ENCODE measurements around the gene SYCE1.
"Not testable (repeated sequence)": the region's sequence is repeated elsewhere in the genome, so short reads cannot be mapped to it uniquely, and the experiment has no call there.

SYCE1 gene

GRCh38 chr10:133555521-133555920 is 9.9 kb downstream of the SYCE1 start:
- no peak for DNase-seq

GRCh38 chr10:133554600-133554999 is 10.8 kb downstream of the SYCE1 start:
- DNase-seq, result no peak

- DNase-seq, result no peak
Observed at GRCh38 chr10:133544506-133544905, 20.9 kb downstream of the SYCE1 start.

- not testable (repeated sequence) for DNase-seq
Observed at GRCh38 chr10:133541441-133541975, 23.9 kb downstream of the SYCE1 start.

DNA sequence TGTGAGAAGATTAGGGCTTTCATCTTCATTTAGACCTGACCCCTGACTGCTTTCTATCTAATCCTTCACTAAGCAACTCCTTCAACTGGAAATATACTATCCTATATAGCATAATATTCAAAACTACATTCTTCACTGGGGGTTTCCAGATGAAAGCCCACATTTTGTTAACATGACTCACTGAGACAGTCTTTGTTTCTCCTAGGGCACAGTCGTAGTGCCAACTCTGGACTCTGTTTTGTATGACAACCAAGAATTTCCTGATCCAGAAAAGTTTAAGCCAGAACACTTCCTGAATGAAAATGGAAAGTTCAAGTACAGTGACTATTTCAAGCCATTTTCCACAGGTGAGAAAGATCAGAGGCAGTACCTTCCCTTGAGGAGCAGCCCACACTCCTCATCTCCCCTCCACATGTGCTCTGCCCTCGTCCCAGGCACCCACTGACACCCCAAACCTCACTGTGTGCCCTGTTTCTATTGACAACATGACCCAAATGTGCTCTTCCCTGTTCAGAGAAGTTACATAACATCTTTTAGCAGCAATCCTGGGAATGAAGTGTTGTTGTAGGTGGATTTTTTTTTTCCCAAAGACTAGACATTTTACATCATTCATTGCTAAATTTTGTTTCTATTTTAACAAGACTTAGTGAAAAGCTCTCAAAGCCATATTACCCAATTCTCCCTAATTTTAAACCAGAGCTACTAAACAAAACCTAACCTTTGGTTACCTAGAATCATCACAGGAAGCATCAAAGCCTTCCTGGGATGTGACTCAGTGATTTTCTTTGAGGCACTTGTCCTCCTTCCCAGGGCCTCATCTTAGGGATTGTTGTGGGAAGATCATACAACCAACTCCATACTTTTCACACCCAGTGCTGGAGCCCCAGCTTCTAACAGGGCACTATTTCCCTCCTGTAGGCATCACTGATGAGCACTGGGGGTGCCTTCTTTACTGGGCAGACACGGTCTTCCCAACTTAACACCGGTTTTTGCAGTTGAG is 27.5 kb downstream of the SYCE1 start:
- no peak for DNase-seq

- no peak for DNase-seq
Observed at GRCh38 chr10:133536198-133536597, 29.2 kb downstream of the SYCE1 start.

DNA sequence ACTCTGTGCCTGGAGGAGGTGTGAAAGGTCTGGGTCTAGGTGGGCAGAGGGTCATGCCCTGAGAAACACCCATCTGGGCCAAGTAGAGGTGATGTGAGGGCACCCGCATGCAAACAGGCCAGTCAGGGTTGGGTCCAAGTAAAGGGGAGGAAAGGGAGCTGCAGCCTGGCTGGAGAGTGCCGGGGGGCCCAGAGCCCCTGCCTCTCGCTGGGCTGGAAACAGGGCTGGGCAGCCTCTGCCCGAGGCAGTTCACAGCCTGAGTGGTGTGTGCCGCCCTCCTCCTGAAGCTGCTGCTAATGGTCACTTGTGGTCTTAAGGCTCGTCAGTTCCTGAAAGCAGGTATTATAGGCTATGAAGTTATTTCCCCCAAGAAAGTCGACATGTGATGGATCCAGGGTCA is 31.0 kb downstream of the SYCE1 start:
- DNase-seq, result no peak

DNA sequence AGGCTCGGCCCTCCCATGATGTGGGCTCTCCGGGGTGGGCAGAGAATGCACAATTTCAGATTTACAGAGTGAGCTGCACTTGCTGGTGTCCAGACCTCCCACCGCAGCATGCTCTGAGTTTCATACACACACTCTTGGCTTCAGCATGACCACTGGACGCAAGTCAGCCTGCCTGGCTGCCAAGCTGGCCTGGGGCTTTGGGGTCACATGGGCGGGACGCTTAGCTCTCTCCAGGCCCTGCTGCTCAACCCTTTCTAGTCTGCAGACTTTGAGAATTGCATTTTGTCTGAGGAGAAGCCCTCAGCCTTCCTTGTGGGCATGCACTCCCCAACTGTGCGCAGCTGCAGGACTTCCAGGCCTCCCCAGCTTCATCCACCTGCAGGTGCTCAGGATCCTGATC is 32.5 kb downstream of the SYCE1 start:
- no peak for DNase-seq

DNA sequence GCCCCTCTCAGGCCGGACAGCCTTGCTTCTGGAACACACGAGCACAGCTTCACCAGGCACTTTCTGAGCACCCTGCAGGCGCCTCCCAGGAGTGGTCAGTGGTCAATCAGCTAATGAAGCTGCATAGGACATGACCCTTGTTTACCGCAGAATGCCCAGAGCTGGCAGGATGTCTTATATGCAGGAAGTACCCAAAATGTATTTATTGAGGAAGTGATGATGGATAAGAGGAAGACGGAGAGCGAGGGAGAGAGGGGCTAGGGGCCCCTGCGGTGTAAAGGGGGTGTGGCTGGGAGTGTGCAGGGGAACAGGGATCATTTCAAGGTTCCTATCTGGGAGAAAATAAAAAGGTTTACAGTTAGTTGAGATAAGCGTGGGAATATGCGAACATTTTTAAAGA is 34.9 kb downstream of the SYCE1 start:
- no peak for DNase-seq

DNA sequence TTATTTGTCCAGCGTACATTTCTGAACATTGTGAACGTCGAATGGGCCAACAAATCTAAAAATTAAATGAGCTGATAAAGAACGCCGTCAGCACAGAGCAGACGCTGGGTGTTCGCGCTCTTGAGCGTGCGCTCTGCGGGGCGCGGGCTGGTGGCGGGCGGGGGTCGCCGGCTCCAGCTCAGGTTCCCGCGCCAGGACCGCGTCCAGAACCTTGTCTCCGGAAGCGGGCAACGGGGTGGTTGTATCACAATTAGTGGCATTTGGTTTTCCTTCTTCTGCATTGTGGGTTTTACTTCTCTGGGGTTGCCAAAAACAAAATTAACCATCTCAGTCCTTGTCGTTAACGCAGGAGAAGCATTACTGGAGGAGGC is 35.8 kb downstream of the SYCE1 start:
- DNase-seq, result no peak

DNA sequence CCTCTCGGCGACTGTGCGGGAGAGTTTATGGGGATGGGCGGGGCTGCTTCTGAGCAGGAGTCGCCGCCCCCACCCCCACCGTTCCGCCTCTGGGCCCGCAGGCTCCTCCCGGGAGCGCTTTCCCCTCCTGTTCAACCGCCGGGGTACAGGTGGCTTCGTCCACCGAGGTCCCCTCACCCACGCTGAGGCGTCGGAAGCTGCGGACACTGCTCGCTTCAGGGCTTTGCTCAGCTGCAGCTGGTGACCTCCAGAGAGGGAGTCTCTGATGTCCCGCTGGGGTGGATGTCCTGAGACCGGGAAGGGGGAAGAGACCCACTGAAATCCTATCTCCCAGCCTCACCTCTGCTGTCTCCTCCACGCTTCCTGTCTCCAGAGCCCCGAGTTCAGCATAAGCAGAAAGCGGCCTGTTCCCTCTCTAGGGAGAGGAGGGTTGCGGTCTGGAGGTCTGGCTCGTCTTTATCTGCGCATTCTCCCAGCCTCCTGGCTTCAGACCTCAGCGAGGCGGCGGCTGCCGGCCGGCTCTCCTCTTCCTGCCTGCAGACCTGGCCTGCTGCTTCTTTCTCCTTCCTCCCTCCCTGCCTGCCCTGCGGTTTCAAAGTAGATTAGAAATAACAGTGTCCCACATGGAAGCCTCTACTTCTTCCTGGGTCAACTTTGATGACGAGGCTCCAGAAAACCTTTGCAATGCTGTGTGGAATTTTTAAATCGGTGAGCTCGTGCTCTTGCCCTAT is 36.4 kb downstream of the SYCE1 start:
- peak in 1 of 2 experiments; percentile 37 for DNase-seq

- peak in 1 of 2 experiments; percentile 45 for DNase-seq
Observed at GRCh38 chr10:133528296-133528844, 37.0 kb downstream of the SYCE1 start.

DNA sequence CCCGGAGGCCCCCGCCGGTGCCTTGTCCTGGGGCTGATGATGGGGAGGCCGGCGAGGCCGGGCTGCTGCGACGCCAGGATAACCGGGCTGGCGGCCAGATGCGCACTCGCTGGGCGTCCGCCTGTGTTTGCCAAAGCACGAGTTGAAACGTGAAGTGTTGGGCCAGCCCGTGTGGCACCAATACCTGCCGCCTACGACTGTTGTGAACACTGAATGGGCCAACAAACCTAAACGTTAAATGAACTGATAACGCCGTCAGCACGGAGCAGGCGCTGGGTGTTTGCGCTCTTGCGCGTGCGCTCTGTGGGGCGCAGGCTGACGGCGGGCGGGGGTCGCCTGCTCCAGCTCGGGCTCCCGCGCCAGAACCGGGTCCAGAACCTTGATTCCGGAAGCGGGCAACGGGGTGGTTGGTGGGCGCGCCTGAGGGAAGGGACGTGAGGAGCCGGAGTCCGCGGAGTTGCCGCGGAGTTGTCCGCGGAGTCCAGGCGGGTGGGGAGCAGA is 37.6 kb downstream of the SYCE1 start:
- peak in 1 of 2 experiments; percentile 8 for DNase-seq

GRCh38 chr10:133526957-133527588 is 38.3 kb downstream of the SYCE1 start, which contains the start of gene CYP2E1:
CYP2E1 (plus strand) TSS chr10:133527363; CDS start chr10:133527396, 33 bp downstream.
- DNase-seq, result no peak

GRCh38 chr10:133525444-133525843 is 39.9 kb downstream of the SYCE1 start:
- DNase-seq, result no peak

- DNase-seq, result no peak
Observed at GRCh38 chr10:133523631-133524203, 41.7 kb downstream of the SYCE1 start.

- DNase-seq, result peak in 1 of 2 experiments; percentile 55
Observed at GRCh38 chr10:133520193-133520738, 45.1 kb downstream of the SYCE1 start.

DNA sequence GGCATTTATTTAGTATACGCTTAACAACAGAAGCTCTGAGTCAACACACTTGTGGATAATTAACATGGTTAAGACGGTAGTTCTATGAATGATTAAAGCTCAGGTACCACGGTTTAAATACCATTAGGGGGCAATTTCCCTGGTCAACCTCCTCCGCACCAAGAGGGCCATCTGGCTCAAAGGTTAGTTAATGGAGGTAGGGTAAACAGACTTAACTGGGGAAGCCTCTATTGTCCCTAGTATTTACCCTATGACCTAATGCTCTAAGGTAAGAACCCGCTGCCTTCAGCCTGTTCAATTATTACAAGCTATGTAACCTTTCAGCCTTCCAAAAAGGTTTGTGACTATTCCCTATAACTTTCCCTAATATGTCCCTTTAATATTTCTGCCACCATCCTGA is 46.9 kb downstream of the SYCE1 start:
- not testable (repeated sequence) for DNase-seq

- DNase-seq, result no peak
Observed at GRCh38 chr10:133516057-133516456, 49.3 kb downstream of the SYCE1 start.

GRCh38 chr10:133515471-133515870 is 49.9 kb downstream of the SYCE1 start:
- no peak for DNase-seq

- no peak for DNase-seq
Observed at GRCh38 chr10:133511907-133512528, 53.4 kb downstream of the SYCE1 start.
